HG03025 (cell line): ENCODE measurements around the gene MEGF10.

Source experiments
- ATAC-seq: cut with Tn5 transposase; IDR thresholded peaks from one replicate; pipeline ENCODE4 v1.9.1; 2021; ENCODE audit warnings: mild to moderate bottlenecking, moderate library complexity; ENCODE audit not compliant: unreplicated experiment, low FRiP score

Gene MEGF10

GRCh38 chr5:127429928-127430327, 139.3 kb downstream of the MEGF10 start:
- no peak for ATAC-seq

DNA sequence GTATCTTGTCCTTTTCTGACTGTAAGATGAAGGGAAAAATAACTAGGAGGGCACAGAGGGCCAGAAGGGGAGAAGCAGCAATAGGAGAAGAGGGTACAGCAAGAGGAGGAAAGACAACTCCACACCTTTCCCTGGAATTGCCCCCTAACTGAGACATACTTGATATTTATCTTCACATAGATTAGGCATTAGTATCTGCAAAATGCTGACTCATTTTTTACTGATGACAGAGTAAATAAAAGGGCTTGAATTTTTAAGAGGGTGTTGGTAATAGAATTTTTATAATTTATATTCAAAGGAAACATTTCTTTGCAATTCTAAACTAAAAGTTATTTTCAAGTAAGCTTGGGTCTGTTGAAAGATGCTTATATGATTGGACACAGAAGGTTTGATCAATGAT, 140.0 kb downstream of the MEGF10 start:
- no peak for ATAC-seq

GRCh38 chr5:127431977-127432585, 141.5 kb downstream of the MEGF10 start:
- no peak for ATAC-seq

GRCh38 chr5:127433526-127433925, 142.9 kb downstream of the MEGF10 start:
- ATAC-seq, result no peak

GRCh38 chr5:127434588-127434987, 144.0 kb downstream of the MEGF10 start:
- no peak for ATAC-seq

GRCh38 chr5:127435821-127436220, 145.2 kb downstream of the MEGF10 start:
- no peak for ATAC-seq

GRCh38 chr5:127439644-127440043, 149.0 kb downstream of the MEGF10 start:
- no peak for ATAC-seq

DNA sequence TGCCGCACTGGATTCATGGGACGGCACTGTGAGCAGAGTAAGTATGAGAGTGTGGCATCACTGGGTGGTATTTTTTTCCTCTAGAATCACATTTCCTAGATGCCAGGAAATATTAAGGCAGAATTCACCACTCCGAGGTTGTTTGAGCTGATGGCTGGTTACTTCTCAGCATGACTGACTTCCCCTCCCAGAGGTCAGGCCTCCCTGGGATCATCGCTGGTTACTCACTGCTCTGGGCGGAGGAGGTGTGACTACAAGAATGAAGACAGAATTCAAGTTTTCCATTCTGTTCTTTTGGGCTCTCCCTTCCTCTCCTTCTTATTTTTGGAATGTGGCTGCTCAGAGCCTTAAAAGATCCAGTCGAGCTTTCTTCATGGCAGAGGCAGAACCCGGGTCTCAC, 150.2 kb downstream of the MEGF10 start:
- no peak for ATAC-seq

DNA sequence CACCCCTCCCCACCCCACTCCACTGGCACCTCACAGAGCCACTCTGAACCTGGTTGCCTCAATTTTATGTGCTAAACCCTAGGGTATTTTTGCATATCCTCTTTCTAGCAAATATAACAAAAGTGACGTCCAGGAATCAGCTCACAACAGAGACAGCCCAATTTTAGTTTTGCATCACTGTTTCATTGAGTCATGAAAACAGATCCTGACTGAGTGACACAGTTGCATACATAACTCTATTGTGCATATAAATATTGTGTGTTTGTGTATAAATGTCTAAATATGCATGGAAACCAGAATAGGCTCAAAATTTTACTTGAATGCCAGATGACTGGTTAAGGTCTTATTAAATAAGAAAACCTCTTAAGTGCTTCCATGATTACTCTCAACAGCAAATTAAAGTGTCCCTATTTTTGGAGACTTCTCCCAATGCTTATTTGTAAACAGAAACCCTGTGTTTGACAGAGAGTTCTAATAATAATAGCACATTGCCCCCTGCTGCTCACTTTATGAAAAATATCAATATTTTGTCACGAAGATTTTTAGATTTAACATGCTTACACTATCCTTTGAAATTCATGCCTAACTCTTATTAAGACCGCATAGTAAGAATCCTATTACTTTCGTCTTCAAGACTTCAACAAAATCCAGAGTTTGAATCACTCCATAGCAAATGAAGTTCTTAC, 151.3 kb downstream of the MEGF10 start:
- ATAC-seq, result no peak

GRCh38 chr5:127444171-127444570, 153.6 kb downstream of the MEGF10 start:
- ATAC-seq, result no peak

DNA sequence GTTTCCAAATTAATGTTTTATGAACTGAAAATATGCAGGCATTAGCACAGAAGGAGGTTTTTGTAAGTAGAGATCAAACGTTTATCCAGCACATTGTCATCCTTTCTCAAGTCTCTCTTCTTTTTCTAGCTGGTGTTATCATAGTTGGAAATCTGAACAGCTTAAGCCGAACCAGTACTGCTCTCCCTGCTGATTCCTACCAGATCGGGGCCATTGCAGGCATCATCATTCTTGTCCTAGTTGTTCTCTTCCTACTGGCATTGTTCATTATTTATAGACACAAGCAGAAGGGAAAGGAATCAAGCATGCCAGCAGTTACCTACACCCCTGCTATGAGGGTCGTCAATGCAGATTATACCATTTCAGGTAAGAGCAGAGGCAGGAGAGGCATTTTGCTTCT, 154.7 kb downstream of the MEGF10 start:
- no peak for ATAC-seq

DNA sequence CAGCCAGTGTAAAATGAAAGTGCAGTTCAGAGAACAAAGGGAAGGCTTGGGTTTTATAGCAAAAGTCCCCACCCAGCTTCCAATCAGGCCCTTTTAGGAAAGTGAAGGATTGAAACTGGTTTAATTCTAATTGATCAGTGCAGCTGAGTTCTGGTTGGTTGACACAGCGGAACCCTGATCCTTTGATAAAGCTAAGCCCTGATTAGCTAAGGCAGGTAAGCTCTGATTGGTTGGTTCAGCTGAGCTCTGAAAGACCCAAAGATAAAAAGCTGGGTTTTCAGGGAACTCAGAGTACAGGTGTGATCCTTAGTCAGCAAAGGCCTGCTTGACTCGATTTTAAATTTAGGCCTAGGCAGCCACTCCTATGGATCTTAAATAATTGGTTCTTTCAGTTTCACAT, 156.0 kb downstream of the MEGF10 start:
- no peak for ATAC-seq

GRCh38 chr5:127447827-127448226, 157.2 kb downstream of the MEGF10 start:
- no peak for ATAC-seq

- no peak for ATAC-seq
Measured at GRCh38 chr5:127450046-127450445, 159.4 kb downstream of the MEGF10 start.

DNA sequence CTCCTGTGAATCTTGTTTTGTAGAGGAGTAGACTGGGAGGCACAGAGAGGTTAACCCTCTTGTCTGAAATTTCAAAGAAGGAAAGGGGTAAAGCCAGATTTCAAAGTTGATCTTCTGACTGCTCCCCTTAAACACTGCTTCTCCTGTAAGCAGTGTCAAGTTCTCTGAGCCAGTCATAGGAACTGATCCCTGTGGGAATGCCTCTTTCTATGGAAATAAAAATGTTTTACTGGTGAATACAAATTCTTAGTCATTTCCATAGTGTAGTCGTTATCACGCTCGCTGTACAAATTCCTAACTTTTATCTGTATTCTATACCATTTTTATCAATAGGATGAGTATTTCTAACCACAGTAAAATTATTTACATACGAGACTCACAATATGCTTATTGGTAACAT, 160.5 kb downstream of the MEGF10 start:
- ATAC-seq, result no peak

DNA sequence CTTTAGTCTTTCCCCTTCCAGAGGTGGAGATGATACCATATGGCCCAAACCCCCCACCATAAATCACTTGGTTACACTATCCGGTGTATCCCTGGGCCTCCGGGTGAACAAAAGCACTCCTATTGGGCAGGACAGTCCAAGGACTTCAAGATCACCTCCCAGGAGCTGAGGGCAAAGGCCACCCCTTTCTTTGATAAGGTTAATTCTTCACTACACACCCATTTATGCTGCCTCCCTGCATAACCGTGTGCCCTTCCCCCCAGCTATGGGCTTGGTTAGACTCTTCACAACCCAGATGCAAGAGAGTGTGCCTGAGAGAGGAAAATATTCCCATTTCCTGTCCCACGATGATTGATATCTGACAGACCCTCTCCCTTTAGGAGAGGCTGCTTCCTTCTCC, 162.0 kb downstream of the MEGF10 start:
- ATAC-seq, result no peak

DNA sequence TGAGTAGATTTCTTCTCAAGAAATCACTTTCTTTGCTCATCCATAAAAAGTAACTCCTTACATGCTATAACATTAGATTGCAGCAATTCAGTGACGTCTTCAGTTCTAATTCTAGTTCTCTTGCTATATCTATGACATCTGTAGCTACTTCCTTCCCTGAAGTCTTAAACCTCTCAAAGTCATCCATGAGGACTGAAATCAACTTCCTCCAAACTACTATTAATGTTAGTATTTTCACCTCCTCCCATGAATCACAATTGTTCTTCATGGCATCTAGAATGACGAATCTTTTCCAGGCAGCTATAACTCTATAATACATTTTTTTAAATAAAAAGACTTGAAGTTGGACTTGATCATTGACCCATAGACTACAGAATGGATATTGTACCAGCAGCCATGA, 180.6 kb downstream of the MEGF10 start:
- ATAC-seq, result no peak

DNA sequence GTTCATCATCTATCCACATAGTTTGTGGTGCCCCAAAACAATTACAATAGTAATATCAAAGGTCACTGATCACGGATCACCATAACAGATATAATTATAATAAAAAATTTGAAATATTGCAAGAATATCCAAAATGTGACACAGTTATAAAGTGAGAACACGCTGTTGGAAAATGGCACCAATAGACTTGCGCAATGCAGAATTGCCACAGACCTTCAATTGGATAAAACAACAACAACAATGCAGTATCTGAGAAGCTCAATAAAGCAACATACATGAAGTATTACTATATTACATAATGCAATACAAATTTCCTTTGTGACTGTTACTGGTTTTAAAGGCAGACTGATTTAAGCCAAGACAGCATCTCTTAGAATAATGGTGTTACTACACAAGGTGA, 182.1 kb downstream of the MEGF10 start:
- no peak for ATAC-seq

GRCh38 chr5:127486471-127486870, 195.9 kb downstream of the MEGF10 start:
- no peak for ATAC-seq

GRCh38 chr5:127492854-127493738, 202.5 kb downstream of the MEGF10 start:
- no peak for ATAC-seq

GRCh38 chr5:127498548-127498947, 208.0 kb downstream of the MEGF10 start:
- ATAC-seq, result no peak

DNA sequence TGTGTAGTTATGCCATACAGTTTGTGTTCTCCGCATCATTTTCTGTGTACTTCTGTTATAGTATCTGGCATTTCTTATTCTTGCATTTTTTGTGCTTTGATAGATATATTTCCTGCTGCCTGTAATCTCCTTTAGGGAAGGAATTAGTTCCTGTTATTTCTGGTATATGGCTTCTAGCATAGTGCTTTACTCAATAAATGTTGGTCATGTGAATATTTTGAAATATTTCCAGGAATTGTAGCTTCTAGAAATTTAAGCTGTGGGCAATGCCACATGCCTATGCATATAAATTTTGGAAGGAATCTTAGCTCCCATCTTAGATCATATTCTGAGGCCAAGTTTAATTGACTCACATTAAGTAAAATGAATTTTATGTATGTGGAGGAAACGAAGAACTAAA, 215.3 kb downstream of the MEGF10 start:
- ATAC-seq, result no peak
